Measurements from ENCODE around the gene HAGHL. TPM values are rescaled to one million over a fixed set of nuclear protein-coding genes. Genes with fewer than 3 reads are reported as not detected.
"Not testable (repeated sequence)": the region's sequence is repeated elsewhere in the genome, so short reads cannot be mapped to it uniquely, and the experiment has no call there.

The HAGHL gene
- total RNA-seq, 1 experiment from 2014 or later: 6.8 TPM

DNA sequence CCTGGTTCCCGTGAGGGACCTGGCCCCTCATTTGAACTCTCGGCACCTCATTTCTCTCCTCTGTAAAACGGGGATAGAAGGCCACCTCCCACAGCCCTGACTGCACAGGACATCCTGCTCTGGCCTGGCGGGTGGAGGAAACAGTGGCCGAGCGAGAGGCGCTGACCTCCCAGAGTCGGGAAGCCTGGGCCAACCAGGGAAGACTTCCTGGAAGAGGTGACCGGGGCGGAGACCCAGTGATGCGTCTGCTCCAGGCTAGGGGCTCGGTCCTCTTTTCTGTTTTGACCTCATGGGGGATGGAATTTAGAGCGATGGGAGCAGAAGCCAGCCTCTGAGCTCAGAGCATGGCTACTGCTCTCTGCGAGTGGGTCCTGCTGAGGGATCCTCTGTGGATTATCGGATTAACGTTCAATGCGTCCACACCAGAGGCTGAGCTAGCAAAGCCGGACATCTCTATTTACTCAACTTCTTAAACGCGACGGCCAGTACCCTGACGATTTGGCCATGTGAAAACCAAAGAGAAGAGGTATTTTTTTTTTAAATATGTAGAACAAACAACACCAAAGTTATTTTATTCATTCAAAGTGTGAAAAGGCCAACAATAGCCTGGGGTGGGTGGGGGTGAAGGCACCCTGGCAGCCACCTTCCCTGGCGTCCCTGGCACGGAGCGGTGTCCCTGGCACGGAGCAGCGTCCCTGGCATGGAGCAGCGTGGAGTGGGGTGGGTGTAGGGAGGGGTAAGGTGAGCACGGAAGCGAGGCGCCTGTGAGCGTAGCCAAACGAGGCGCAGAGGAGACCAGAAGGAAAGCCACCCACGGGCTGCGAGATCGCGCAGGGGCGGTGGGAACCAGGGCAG is 24.5 kb downstream of the HAGHL start:
- ChIA-PET POLR2A (interaction anchor here (1.0 kb wide), 1 partner anchor 30 kb away, joined by 3 read pairs; the partner anchor contains the start of gene ANTKMT), CTCF (no interaction called here)
- Mint-ChIP-seq H3K4me1 (ENCODE audit: low read depth, unreplicated experiment) (peaks cover 7% of the 10 kb centered on the region), H3K27ac (ENCODE audit: unreplicated experiment) (peak overlapping the region; percentile 27), H3K27me3 (ENCODE audit: insufficient read depth, unreplicated experiment) (no peaks in the 10 kb centered on the region), H3K4me3 (ENCODE audit: unreplicated experiment) (no peak overlapping the region), H3K36me3 (ENCODE audit: insufficient read depth, unreplicated experiment) (peaks cover 4% of the 10 kb centered on the region), H3K9me3 (ENCODE audit: unreplicated experiment) (no peaks in the 10 kb centered on the region)
- H3K36me3 ChIP-seq (ENCODE audit: control insufficient read depth, insufficient read depth, low read length): no peaks in the 10 kb centered on the region
- intact Hi-C loops (cut with micrococcal nuclease; ENCODE audit: unreplicated experiment): no loop called here
- no peak for DNase-seq
- H3K27me3 ChIP-seq (replicated peaks; ENCODE audit: control insufficient read depth, insufficient read depth, low read length): no peaks in the 10 kb centered on the region
- no peak for TF ChIP-seq CTCF (IDR thresholded peaks at IDR 0.05; ENCODE audit: insufficient read depth in 1 of 2, low read depth in 1 of 2, low read length in 1 of 2, severe bottlenecking in 1 of 2, unreplicated experiment in 1 of 2)
- H3K4me1 ChIP-seq: peaks cover 6% of the 10 kb centered on the region
- BruUV-seq (replicated peaks): no TSS peak
- no peaks in the 10 kb centered on the region for H3K9me3 ChIP-seq
- H3K4me3 ChIP-seq (ENCODE audit: low read depth, low read length): no peak overlapping the region

DNA sequence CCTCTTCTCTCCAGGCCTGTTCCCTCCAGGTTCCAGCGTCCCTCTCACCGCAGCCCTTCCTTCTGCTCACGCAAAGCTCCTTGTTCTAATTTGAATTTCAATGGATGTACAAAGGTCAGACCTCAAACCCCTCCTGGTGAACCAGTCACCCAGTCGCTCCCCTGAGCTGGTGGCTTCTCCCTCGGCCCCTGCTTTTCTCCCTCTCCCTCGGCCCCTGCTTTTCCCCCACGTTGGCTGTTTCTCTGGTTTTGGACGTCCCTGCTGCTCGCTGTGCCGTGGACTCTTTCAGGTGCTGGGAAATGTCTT is 25.1 kb downstream of the HAGHL start:
- no peak for DNase-seq
- Histone ChIP-seq H3K27me3 (replicated peaks; ENCODE audit: control insufficient read depth, insufficient read depth, low read length) (no peaks in the 10 kb centered on the region), H3K9me3 (no peaks in the 10 kb centered on the region), H3K4me1 (peaks cover 6% of the 10 kb centered on the region), H3K4me3 (ENCODE audit: low read depth, low read length) (no peak overlapping the region), H3K36me3 (ENCODE audit: control insufficient read depth, insufficient read depth, low read length) (no peaks in the 10 kb centered on the region)
- H3K4me3 Mint-ChIP-seq (ENCODE audit: unreplicated experiment): peak overlapping the region; percentile 3
- intact Hi-C loops (cut with micrococcal nuclease; ENCODE audit: unreplicated experiment): no loop called here
- H3K36me3 Mint-ChIP-seq (ENCODE audit: insufficient read depth, unreplicated experiment): peaks cover 4% of the 10 kb centered on the region
- H3K27ac Mint-ChIP-seq (ENCODE audit: unreplicated experiment): peak overlapping the region; percentile 27
- H3K9me3 Mint-ChIP-seq (ENCODE audit: unreplicated experiment): no peaks in the 10 kb centered on the region
- H3K4me1 Mint-ChIP-seq (ENCODE audit: low read depth, unreplicated experiment): peaks cover 7% of the 10 kb centered on the region
- ChIA-PET POLR2A (interaction anchor here (1.0 kb wide), 1 partner anchor 31 kb away, joined by 3 read pairs; the partner anchor contains the start of gene ANTKMT), CTCF (no interaction called here)
- BruUV-seq (replicated peaks): no TSS peak
- H3K27me3 Mint-ChIP-seq (ENCODE audit: insufficient read depth, unreplicated experiment): no peaks in the 10 kb centered on the region
- TF ChIP-seq CTCF (IDR thresholded peaks at IDR 0.05; ENCODE audit: insufficient read depth in 1 of 2, low read depth in 1 of 2, low read length in 1 of 2, severe bottlenecking in 1 of 2, unreplicated experiment in 1 of 2): no peak

DNA sequence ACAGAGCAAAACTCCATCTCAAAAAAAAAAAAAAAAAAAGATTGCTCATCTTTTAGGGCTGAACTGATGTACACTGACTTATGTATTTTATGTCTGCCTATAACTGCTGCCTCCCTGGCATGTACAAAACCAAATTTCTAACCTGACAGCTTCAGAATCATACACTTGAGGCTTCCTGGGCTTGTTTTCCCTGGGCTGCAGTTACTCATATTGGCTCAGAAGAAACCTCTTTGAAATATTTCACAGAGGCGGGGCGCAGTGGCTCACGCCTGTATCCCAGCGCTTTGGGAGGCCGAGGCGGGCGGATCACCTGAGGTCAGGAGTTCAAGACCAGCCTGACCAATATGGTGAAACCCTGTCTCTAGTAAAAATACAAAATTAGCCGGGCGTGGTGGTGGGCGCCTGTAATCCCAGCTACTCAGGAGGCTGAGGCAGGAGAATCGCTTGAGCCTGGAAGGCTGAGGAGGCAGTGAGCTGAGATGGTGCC is 27.3 kb downstream of the HAGHL start:
- H3K4me1 Mint-ChIP-seq (ENCODE audit: low read depth, unreplicated experiment); DNase-seq; POLR2A ChIA-PET; H3K27ac Mint-ChIP-seq (ENCODE audit: unreplicated experiment); BruUV-seq (replicated peaks); H3K4me1 ChIP-seq; H3K36me3 Mint-ChIP-seq (ENCODE audit: insufficient read depth, unreplicated experiment); intact Hi-C loops (cut with micrococcal nuclease; ENCODE audit: unreplicated experiment); H3K27me3 Mint-ChIP-seq (ENCODE audit: insufficient read depth, unreplicated experiment); H3K36me3 ChIP-seq (ENCODE audit: control insufficient read depth, insufficient read depth, low read length); H3K27me3 ChIP-seq (replicated peaks; ENCODE audit: control insufficient read depth, insufficient read depth, low read length); H3K9me3 Mint-ChIP-seq (ENCODE audit: unreplicated experiment); H3K9me3 ChIP-seq; H3K4me3 ChIP-seq (ENCODE audit: low read depth, low read length); H3K4me3 Mint-ChIP-seq (ENCODE audit: unreplicated experiment): not testable (repeated sequence)
- CTCF ChIA-PET: interaction anchor here (0.7 kb wide), 1 partner anchor 14 kb away, joined by 6 read pairs; the partner anchor contains the start of gene CIAO3
